Ecto neural progenitor cell (in vitro differentiated cells): ENCODE data around the gene MIB1.

Experiments used
- DNase-seq: peaks from one replicate; pipeline ENCODE4 v3.0.0-alpha.2; 2018; ENCODE audit warnings: low spot score

MIB1 gene

DNA sequence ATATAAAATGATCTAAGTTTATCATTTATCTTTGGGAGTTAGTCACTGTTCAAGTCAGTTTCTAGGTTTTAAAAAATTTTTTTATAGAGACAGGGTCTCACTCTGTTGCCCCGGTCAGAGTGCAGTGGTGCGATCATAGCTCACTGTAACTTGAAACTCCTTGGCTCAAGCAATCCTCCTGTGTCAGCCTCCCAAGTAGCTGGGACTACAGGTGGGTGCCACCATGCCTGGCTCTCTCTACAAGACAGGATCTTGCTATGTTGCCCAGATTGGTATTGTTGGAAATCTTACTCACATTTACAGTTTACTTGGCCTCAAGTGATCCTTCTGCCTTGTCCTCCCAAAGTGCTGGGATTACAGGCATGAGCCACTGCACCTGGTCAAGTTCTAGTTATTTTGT is 74.5 kb downstream of the MIB1 start:
- DNase-seq = no peak

DNA sequence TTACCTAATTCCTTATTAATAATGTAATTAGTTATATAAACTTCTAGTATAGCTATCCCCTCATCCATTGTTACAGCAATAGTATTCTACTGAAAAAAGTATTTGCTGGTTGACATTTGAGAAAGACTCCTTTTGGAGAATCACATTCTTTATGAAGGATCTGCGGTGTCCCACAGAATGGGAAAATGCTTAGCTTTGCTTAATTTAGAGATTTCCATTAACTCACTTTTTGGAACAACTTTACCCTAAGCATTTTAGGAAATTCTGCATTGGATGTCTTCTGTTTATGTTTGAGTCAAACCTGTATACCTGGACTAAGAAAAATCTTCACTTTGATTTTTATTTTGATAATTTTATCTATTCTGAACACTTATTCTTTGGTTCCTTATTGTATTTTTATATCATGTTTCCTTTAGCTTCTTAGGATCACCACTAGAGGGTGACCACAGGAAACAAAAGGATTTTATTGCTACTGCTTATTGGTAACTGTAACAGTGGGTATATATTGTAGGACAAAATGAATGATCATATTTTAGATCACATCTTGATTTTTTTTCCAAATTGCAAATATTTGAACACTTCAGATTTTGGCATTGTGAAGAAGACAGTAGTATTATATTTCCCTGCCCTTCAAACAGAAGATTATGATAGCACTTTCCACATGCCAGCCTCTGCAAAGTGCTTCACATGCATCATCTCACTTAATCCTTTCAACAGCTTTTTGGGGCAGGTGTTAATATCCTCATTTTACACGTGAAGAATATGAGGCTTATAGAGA is 79.6 kb downstream of the MIB1 start:
- DNase-seq = no peak

DNA sequence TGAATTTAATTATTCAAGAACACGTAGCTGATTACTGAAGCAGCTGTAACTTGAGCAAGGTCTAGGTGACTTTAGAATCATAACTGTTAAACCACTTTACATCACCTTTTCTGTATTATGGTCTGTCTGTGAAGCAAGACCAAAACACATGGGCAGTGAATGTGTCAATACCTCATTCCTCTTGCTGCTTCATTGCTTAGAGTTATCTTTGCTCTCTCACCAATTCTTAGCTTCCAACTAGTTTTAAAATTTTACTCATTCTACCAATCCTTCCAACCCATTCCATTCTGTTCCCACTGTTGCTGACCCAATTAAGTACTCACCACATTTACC is 80.2 kb downstream of the MIB1 start:
- DNase-seq = no peak

DNA sequence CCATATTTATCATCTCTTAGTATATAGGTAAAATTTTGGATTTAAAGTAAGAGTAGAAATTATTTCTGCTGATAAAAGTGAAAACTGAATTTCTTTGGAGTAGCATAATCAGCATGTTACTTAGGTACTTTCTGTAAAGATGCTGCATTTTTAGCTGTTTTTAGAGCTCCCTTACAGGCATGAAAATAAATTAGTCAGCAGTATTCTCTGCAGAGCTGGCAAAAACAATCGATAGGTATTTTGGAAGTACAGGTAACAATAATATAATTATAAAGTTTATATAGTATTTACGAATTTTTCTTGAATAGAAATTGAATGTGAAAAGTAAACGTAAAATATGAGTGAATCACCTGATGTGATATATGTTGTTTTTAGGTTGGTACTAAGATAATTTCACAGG is 83.3 kb downstream of the MIB1 start:
- DNase-seq = no peak

DNA sequence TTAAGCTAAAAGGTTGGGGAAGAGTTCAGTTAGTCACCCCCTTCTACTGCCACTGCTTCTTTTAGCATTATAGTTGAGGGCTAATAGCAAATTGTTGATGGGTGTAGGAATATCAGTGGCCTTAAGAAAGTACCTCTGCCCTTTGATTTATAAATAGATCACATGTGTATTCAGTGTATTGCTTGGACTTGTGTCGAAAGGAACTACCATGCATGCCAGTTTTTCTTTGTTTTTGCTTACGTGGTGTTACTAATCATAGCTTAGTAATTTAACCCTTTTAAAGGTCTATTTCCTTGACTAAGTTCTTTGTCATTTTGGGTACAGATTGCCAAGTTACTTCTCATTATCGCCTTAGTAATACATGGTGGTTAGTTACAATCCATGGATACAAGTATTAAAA is 85.6 kb downstream of the MIB1 start:
- no peak for DNase-seq

DNA sequence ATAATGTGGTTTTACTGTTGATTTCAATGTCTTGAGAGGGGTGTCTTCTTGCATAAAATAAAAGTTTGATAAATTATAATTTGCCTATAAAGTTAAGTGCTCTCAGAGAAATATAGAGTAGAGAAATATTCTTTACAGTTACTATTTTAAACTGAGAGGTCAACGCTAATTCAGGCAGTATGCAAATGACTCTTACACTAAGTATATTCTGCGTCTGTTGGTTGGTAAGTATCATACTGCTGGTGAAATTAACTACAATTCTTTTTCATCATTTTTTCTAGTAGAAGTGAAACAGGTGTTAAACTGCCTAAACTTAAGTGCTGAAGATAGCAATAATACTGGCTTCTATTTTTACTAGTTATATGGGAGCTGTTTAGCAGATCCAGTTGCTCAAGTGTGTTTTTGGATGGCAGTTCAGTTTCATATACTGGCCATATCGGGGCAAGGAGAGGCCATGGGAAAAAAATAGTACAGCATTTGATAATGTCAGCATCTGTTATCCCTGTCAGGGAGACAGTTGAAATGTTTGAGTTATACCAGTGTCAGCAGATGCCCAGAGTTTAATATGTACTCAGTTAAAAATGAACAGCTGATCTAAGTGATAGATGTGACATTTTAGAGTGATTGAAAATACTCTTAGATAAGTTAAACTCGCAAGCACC is 86.2 kb downstream of the MIB1 start:
- DNase-seq = no peak

DNA sequence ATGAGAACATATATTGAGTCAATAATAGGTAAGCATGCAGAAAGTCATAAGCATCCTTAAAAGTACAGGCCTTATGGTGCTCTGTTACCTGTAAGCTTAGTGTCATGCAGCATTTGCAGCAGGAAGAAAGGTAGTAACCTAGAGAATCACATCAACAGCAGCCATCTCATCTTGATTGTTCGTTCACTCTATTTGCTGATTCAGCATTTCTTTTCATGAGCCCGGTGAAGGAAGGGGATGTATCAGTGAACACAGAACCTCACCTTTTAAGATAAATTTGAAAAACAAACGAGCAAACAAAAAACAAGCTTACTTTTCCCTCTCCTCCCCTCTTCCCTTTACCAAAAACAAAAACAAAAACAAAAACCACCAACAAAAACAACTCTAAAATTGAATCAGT is 89.9 kb downstream of the MIB1 start:
- DNase-seq = no peak

DNA sequence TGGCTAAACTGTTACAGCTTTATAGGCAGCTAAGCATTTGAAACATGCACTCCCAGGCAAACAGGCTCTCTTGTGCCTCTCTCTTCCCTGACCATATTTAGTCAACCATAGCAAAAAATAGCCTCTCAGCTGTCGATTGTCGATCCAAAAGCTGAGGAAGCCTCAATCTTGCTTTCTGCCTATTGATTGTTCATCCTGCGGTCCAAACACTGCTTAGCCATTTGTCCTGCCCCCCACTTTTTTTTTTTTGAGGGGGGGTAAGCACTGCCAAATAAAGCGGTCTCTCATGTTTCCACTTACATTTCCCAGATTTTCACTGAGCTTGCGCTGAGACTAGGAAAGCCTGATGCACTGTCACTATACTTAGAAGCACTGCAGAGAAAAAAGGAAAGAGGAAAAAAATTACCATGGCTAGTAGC is 90.8 kb downstream of the MIB1 start:
- DNase-seq = no peak

DNA sequence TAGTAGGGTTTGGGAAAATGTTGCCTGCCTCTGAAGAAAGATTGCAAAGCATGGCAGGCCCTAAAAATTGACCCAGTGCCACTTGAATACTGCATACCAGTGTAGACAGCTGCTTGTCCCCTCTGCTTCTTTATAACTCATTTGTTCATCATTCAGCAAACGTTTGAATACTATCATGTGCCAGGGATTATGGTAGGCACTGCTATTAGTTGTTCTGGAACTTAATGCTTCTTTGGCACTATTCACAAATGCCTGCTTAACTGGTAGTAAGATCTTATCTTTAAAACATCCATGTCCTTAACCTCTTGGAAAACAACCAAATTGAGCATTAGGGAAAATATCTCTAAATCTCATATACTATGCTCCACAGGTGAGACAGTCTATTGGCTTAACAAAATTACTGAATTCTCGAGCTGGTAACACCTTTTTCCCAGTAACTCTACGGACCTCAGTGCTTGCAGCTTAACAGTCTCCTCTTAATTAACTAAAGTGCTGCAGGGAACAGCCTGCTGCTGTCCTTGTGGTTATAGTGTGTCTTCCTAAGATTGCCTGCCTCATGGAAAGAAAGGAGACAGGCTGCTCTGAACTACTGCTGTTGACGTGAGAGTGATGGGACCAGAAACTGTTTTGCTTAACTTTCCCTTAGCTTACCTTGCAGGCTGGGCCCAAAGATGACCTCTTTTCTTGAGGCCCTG is 93.2 kb downstream of the MIB1 start:
- DNase-seq = no peak

DNA sequence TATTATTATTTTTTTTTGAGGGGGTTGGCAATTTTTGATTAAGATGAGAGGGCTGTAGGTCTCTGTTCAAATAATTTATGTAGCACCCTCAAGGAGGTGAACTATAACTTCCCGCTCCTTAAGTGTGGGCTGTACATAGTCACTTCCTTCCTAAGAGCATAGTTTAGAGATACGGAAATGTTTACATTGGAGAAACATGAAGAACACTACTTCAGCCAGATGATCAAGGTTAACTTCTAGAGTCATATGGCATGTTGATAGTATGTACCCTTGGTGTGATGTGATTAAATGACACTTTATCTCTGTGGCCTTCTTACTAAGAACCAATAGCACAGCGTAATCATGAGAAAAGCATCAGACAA is 93.7 kb downstream of the MIB1 start:
- DNase-seq = no peak

DNA sequence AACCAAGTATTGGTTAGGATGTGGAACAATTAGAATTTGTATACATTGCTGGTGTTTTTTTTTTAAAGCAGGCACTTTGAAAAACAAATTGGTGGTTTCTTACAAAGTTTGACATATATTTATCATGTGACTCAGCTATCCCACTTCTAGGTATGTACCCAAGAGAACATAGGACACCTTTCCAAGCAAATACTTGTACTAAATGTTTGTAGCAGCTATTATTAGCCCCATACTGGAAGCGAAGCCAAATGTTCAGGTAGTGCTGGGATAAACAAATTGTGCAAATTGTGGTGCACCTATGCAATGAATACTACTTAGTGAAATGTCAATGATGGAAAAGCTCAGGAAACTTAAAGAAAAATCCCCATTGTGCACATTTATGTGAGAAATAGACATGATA is 101.0 kb downstream of the MIB1 start:
- DNase-seq = no peak

DNA sequence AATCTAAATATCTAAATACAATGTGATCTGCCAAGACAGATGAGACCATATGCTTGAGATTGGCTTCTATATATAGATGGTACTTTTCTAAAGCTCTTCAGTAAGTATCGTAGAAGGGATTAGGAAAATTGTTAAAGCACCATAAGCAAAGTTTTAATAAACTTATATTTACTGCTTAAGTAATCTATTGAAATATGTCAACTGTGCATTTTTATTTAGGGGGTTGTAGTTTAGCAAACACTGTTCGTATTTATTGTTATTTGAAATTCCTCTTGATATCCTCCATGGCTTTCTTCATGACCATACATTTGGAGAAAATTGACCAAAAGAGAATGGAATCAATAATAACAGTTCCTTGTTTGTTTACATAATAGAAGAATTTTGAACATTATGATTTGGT is 102.7 kb downstream of the MIB1 start:
- no peak for DNase-seq

DNA sequence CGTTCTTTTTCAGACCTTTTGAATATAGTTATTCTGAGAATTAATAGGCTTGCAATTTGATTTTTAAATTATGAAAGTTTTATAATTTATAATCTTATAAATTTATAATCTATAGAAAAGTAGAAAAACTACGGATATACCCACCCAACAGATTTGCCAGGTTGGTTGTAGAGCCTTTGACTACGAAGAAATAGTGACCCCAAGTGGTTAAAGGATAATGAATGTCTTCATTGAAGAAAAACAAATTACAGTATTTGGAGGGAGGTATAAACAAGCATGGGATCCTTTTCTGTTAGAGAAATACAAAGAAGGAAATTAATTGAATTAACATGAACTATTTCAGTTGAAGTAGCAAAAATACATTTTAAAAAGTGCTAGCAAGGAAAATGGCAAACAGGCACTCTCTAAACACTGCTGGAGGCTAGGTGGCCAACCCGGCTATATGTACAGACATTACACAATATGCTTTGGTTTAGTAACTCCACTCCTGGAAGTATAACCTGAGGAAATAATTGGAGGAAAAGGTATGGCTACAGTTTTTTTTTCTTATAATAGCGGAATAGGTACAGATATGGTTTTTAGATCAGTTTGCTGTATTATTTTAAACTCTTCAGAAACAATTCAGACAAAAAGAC is 110.9 kb downstream of the MIB1 start:
- no peak for DNase-seq

DNA sequence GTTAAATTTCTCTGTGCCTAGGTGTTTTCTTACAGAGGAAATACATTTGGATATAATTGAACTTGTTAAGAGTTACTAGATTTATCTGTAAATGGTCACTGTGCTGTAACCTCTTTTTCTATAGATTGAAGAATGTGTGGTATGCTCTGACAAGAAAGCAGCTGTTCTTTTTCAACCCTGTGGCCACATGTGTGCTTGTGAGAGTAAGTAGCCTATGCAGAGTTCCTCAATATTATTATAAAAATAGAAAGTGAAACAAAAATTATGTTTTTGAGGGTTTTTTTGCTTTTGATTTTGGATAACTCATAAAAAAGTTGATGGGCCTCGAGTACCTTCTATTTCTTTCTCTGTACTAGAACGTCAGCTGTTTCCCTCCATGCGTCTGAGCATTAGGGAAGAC is 112.4 kb downstream of the MIB1 start:
- no peak for DNase-seq

DNA sequence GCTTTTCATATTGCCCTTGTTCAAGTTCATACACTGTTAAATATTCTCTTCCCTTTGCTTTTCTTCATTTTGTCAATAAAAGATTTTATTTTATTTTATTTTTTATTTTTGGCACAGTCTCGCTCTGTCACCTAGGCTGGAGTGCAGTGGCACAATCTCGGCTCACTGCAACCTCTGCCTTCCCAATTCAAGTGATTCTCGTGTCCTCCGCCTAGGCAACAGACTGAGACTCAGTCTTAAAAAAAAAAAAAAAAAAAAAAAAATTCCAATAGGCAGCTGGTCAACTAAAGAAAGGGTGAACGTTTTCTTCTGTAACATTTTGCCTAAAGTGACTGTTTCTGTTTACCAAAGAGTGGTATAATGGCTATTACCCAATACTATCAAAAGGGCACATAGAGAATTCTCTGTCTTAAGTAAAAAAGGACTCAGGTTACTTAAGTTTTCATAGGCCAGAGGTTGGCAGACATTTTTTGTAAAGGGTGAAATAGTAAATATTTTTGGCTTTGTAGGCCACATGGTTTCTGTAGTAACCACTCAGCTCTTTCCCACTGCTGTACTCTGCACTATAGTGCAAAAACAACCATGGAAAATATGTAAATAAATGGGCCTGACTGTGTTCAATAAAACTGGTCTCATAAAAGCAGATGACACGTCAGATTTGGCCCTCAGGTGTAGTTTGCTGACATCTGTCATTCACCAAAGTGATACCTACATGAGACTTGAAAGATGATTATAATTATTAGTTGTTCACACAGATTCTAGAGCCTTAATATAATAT is 113.4 kb downstream of the MIB1 start:
- no peak for DNase-seq

DNA sequence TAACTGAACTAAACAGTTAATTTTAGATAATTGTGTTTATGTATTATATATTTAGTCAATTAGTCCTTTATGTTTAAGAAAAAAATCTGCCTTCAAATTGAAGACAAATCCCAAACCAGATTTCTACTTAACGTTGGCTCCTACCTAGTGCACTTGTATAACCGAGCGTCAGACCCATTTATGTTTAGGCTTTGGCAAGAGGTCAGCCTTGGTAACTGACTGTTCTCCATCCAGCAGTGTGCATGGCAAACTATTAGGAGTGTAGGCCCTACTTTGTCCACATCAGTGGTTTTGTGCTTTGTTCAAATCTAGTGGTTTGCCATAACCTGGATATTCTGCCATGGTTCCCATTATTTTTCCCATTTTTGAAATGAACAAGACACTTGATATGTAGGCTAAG is 114.8 kb downstream of the MIB1 start:
- DNase-seq = no peak

DNA sequence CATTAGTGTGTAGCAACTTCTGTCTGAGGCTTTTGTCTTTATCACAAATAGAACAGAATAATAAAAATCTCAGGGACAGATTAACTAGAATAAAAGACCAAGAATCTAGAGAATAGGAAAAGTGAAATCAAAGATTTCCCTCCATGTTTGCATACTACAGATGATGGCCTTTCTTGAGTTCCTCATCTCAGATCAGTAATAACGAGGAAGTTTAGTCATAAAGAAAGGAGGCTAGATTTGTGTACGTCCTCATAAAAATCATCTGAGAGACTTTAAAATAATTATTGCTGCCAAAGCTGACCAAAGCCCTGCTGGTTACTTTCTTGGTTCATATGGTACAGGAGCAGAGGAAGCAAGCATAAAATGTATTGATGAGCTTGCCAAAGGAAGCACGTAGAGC is 117.3 kb downstream of the MIB1 start:
- no peak for DNase-seq

DNA sequence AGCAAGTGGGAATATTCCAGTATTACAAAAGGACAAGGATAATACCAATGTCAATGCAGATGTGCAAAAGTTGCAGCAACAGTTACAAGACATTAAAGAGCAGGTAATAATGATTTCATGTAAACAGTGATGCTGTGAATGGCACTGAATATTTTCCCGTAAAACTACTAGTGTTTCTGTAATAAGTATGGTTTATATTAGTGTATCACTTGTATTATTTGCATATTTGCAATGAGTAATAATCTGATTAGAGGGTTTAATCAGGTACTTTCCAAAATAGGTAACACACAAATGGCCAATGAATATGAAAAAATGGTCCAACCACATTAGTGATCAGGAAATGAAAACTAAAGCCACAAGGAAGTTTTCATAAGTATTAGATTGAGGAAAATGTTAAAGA is 118.0 kb downstream of the MIB1 start:
- no peak for DNase-seq

DNA sequence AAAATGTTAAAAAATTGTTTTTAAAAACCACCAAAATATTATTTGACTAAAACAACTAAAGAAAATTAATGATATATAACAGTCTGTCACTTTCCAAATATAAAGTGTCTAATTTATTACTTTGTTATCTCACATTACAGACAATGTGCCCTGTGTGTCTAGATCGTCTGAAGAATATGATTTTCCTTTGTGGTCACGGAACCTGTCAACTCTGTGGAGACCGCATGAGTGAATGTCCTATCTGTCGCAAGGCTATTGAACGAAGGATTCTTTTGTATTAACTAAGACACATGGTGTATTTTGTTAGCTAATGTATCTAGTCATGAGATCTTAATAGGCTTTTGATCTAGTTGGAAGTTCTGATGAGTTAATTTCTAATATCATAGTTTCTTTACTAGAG is 123.8 kb downstream of the MIB1 start:
- DNase-seq = no peak

DNA sequence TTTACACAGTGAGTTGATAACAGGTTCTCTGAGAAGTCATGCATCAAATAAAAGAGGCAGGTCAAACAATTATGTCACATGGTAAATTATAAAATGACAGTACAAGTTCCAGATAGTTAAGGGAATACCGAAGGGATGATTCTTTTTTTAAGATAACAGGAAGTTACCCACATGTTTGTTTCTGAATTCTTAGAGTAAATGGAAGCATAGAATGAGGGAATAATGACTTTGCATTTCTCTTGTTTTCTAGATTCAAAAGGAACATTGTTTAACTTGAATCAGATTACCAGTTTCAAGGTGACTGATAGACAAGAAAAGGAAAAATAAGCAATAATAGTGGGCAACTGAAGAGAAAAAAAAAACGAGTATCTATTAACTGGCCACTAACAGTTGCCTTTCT is 124.5 kb downstream of the MIB1 start:
- no peak for DNase-seq

DNA sequence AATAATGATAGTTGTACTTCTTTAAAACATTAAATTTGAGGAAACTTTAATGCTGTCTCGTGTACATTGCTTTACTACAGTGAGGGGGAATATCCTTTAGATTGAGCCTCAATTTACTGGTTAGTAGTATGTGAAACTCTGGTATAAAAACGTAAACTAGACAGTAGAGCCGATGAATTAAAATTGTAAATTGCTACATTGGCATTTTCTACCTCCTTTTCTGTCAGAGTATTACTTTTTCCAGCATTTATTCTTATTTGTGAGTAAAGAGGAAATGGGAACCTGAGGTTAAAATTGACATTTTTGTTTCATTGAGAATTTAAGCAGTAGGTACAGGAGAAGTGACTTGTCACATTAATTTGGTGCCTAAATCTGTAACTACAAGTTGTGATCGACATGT is 128.2 kb downstream of the MIB1 start:
- no peak for DNase-seq

DNA sequence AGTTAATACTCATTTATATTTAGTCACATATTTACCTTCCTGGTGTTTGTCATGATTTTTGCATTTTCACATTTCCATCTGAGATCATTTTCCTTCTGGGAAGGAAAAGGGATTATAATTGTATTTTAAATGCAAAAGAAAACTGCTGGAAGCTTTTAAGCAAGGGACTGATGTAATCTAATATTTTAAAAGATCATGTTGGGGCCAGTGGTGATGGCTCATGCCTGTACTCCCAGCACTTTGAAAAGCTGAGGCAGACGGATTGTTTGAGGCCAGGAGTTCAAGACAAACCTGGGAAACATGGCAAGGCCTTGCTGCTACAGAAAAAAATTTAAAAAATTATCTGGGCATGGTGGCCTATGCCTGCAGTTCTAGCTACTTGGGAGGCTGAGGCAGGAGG is 149.0 kb downstream of the MIB1 start:
- no peak for DNase-seq
